NCI-H1417 treated with DMSO at 0.1 percent for 48 hours (cell line): ENCODE data around the gene PLA2G6.

ENCODE experiments used
- DNase-seq: peaks from one replicate; lab custom pipeline; 2025; lab: John Stamatoyannopoulos, UW

The PLA2G6 gene

GRCh38 chr22:38109371-38110001 is 72.1 kb downstream of the PLA2G6 start:
- no peak for DNase-seq

- no peak for DNase-seq
Observed at GRCh38 chr22:38108561-38109319, 72.9 kb downstream of the PLA2G6 start.

- no peak for DNase-seq
Observed at GRCh38 chr22:38107692-38108515, 73.7 kb downstream of the PLA2G6 start.

GRCh38 chr22:38106814-38107578 is 74.6 kb downstream of the PLA2G6 start:
- DNase-seq, result no peak

- no peak for DNase-seq
Observed at GRCh38 chr22:38104084-38104483, 77.5 kb downstream of the PLA2G6 start.

GRCh38 chr22:38103641-38104040 is 78.0 kb downstream of the PLA2G6 start:
- no peak for DNase-seq

- no peak for DNase-seq
Observed at GRCh38 chr22:38098410-38099249, 83.0 kb downstream of the PLA2G6 start.

- no peak for DNase-seq
Observed at GRCh38 chr22:38097557-38098409, 83.8 kb downstream of the PLA2G6 start.

- no peak for DNase-seq
Observed at GRCh38 chr22:38097058-38097457, 84.6 kb downstream of the PLA2G6 start.

GRCh38 chr22:38089474-38089851 is 92.2 kb downstream of the PLA2G6 start:
- no peak for DNase-seq

- DNase-seq, result no peak
Observed at GRCh38 chr22:38088629-38089473, 92.8 kb downstream of the PLA2G6 start.

- no peak for DNase-seq
Observed at GRCh38 chr22:38087855-38088254, 93.8 kb downstream of the PLA2G6 start.

GRCh38 chr22:38086942-38087341 is 94.7 kb downstream of the PLA2G6 start:
- no peak for DNase-seq

GRCh38 chr22:38086001-38086845 is 95.4 kb downstream of the PLA2G6 start:
- no peak for DNase-seq

- DNase-seq, result no peak
Observed at GRCh38 chr22:38085501-38085900, 96.1 kb downstream of the PLA2G6 start.

GRCh38 chr22:38085056-38085455 is 96.6 kb downstream of the PLA2G6 start:
- no peak for DNase-seq

GRCh38 chr22:38083931-38084631 is 97.5 kb downstream of the PLA2G6 start, which contains the start of gene SLC16A8:
Gene SLC16A8, minus strand, starts transcription at chr22:38084184. Its CDS starts 1,311 bp downstream, at chr22:38082873.
- DNase-seq, result no peak
